Lung microvascular endothelial cell (primary cell): ENCODE results near the gene MINK1. TPM values are rescaled to one million over a fixed set of nuclear protein-coding genes. Genes with fewer than 3 reads are reported as not detected.

Experiments
- DNase-seq, 2 donors: peaks; one replicate each; pipeline versions ENCODE4 v3.0.0 to v3.0.0-alpha.2; 2010; ENCODE audit warnings: low read depth in 2 of 2
- total RNA-seq: library from RNA; depleted of rRNA; stranded (reverse); fragments of >200 nt; gene quantifications from 2 replicates; pipeline ENCODE4 v1.2.1, GENCODE V29; 2014

Gene MINK1
- total RNA-seq, 1 donor from 2014 or later: 26.0 TPM

DNA sequence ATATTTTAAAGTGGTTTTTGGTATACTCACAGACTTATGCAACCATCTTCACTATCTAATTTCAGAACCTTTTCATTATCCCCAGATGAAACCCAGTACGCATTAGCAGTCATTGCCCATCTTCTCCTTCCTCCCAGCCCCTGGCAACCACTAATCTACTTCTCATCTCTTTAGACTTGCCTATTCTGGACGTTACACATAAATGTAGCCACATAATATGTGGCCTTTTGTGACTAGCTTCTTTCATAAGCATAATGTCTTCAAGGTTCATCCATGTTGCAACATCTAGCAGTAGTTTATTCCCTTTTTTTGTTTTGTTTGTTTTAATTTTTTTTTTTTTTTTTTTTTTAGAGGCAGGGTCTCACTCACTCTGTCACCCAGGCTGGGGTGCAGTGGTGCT lies 37.7 kb downstream of the MINK1 start:
- DNase-seq: no peak

DNA sequence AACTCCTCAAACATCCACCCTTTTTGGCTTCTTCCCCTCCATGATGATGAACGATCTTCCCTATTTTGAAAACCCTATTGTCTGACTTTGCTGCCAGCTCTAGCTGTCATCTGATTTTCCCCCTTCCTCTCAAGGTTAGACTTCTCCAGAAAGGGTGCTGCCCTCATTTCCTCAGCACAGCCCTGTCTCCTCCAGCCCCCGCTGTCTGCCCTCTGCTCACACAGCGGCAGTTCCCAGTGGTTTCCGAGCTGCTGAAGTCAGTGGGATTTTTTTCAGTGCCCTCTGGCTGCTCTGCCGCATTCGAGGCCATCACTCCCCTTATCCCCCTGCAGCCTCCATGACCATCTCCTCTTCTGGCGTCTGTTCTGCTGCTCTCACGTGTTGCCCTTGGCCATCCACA lies 39.6 kb downstream of the MINK1 start:
- DNase-seq: peak; percentile 59 to 72

DNA sequence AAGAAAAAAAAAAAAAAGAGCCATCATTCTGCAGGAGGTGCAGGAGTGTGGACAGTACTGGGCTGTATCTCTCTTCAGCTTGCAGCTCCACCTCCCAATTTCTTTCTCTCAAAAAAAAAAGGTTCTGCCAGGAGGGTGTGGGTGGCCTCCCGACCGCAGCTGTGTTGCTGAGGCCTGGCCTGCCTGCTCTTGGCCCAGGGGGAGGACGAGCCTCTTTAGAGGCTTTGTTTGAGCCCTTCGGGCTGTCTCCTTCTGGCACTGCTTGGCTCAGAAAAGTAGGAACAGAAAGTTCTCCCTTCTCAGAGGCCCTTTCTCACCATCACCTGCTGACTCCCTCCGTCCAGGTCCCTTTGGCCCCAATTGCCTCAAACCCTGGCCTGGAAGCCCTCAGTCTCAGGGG lies 43.9 kb downstream of the MINK1 start:
- no peak for DNase-seq

DNA sequence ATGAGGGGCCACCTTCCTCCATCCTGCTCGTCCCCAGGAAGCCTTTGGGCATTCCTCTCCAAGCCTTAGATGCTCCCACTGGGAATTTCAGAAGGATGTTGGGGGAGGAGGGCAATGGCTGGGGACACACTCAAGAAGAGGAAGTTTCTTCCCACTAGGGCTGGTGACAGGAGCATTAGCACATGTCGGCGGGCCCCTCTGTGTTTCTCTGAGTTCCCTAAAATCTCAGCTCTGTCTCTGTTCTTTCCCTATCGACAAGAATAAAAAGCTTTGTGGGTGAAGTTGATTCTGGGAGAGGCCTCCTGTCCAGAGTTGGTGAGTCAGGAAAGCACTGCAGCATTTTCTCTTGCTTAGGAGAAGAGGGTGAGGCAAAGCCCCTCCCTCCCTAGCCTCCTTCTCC lies 46.5 kb downstream of the MINK1 start:
- no peak for DNase-seq

DNA sequence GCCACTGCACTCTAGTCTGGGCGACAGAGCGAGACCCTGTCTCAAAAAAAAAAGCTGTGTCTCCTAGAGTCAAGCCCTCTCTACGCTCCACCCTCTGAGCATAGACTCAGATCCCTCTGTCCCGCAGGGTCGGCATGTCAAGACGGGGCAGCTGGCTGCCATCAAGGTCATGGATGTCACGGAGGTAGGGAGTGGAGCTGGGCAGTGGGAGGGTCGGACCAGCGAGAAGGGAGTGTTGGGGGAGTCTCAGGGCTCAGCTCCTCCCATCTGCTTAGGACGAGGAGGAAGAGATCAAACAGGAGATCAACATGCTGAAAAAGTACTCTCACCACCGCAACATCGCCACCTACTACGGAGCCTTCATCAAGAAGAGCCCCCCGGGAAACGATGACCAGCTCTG lies 47.7 kb downstream of the MINK1 start:
- DNase-seq: no peak

DNA sequence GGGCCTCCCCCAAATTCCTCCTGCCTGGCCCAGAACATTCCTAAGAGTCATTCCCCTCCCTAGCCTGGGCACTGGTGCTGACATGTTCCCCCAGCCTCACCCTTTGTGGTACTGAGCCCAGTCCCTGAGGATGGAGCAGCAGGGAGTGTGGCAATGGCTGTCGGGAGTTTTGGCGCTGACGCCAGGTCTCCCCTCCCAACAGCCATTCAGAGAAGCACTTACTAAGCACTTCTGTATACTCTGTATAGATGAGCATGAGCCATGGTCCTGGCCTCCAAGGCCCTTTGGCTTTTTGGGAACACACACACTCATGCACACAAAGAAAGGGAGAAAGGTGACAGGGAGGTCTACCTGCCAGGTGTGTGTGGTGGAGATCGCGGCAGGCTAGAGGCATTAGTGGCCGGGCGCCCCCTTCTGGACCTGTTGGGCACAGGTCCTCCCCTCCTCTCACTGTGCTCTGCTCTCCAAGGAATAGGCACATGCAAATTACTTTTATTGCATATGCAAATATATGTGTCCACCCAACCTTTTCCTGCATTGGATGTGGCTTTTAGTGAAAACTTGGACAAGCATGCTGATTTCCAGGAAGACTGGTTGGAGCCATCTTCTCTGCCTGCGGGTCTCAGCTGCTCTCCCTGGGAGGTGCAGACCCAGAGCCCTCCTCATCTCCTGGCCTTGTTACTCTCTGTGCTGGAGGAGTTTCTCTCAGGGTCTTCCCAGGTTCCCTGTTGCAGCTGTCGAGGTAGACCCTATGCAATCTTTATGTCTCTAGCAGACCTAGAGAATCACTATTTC lies 48.8 kb downstream of the MINK1 start:
- peak; percentile 43 to 72 for DNase-seq

DNA sequence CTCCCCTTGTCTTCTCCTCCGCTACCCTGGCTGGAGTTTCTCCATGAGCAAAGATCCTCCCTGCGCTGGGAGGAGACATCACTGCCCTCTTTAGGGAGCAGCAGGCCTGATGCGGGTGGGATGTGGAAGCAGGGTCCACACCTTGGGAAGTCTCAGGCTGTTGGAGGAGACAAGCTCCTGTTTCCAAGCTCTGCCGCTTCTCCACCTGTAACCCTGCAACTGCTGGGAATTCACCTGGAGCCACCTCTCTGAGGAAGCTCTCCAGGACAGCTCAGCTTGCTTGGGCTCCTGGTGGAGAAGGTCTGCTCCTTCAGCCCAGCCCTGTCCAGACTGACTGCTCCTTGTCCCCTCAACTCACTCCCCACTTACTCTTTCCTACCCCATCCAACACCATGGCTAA lies 51.3 kb downstream of the MINK1 start:
- no peak for DNase-seq

DNA sequence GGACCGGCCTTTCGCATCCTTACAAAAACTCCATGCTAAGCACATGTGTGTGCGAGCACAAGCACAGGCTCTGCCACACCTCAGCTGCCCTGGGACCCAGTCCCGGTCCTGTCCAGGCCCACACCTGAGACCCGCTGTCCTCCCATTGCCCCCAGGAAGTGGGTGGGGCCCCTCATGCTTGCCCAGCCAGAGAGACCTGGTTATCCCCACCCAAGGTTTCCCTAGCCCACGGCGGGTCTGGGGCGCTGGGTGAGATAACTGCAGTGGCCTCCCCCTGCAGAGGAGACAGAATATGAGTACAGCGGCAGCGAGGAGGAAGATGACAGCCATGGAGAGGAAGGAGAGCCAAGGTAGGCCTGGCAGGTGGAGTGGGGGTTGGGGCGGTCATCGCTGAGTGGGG lies 53.7 kb downstream of the MINK1 start:
- no peak for DNase-seq

DNA sequence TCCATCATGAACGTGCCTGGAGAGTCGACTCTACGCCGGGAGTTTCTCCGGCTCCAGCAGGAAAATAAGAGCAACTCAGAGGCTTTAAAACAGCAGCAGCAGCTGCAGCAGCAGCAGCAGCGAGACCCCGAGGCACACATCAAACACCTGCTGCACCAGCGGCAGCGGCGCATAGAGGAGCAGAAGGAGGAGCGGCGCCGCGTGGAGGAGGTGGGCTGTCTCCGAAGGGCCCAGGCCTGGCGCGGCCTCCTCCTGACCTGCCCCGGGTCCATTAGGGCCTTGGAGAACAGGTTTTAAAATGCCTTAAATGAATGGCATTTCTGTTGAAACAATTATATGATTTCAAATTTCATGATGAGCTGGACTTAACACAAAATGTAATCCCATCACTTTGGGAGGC lies 54.4 kb downstream of the MINK1 start:
- no peak for DNase-seq

DNA sequence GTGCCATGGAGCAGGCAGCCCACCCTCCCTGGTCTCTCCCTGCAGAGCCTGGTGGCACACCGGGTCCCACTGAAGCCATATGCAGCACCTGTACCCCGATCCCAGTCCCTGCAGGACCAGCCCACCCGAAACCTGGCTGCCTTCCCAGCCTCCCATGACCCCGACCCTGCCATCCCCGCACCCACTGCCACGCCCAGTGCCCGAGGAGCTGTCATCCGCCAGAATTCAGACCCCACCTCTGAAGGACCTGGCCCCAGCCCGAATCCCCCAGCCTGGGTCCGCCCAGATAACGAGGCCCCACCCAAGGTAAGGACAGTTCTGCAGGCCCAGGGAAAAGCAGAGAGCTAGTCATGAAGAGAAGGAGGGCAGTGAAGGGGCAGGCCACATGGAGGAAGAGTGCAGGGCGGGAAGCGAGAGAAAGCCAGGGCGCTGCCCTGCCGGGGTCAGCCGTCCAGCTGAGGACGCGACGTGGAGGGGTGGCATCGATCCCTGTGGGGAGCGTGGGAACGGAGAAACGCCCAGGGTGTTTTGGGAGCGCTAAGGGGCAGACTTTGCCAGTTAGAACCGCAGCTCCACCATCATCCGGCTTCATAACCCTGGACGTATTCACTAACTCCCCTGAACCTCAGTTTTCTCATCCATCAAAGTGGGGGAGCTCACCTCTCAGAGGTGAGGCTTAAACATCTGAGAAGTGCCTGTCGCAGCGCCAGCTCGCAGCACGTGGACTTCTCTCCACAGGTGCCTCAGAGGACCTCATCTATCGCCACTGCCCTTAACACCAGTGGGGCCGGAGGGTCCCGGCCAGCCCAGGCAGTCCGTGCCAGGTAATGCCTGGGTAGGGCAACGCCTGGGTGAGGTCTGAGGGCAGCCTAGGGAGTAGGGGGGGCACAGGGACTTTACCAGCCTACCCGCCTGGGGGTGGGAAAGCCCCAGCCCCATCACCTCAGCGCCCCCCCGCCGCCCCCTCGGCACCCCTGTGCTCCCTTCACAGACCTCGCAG lies 58.6 kb downstream of the MINK1 start:
- DNase-seq: no peak

DNA sequence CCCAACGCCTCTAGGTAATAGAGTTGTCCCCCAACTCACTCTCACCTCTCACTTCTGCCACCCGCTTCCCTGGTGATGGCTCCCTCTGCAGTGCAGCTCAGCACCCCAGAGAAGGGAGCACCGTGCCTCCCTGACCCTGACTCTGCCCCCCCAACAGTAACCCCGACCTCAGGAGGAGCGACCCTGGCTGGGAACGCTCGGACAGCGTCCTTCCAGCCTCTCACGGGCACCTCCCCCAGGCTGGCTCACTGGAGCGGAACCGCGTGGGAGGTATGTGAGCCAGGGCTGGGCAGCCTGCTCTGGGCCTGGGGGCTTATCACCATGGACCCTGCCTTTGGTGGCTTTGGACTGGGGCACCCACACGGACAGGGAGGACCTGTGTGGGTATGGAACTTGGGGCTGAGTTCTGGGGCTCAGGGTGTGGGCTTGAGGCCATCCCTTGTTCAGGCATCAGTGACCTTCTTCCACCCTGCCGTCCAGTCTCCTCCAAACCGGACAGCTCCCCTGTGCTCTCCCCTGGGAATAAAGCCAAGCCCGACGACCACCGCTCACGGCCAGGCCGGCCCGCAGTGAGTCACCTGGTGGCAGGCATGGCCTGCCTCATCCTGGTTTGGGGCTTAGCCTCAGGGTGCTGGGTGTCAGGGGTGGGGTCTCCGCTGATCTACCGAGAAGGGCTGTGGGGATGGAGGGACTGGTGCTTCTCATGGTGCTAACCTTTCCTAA lies 59.5 kb downstream of the MINK1 start:
- DNase-seq: no peak

DNA sequence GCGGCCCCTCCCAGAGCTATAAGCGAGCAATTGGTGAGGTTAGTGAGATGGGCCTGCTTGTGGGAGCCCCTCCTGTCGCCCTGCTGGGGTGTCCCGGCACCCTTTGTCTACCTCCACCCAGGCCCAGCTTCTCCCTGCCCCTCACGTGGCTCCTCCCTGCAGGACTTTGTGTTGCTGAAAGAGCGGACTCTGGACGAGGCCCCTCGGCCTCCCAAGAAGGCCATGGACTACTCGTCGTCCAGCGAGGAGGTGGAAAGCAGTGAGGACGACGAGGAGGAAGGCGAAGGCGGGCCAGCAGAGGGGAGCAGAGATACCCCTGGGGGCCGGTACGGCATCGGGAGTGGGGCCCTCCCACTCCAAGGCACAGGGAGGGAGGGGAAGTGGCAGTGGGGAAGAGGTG lies 60.1 kb downstream of the MINK1 start:
- no peak for DNase-seq

DNA sequence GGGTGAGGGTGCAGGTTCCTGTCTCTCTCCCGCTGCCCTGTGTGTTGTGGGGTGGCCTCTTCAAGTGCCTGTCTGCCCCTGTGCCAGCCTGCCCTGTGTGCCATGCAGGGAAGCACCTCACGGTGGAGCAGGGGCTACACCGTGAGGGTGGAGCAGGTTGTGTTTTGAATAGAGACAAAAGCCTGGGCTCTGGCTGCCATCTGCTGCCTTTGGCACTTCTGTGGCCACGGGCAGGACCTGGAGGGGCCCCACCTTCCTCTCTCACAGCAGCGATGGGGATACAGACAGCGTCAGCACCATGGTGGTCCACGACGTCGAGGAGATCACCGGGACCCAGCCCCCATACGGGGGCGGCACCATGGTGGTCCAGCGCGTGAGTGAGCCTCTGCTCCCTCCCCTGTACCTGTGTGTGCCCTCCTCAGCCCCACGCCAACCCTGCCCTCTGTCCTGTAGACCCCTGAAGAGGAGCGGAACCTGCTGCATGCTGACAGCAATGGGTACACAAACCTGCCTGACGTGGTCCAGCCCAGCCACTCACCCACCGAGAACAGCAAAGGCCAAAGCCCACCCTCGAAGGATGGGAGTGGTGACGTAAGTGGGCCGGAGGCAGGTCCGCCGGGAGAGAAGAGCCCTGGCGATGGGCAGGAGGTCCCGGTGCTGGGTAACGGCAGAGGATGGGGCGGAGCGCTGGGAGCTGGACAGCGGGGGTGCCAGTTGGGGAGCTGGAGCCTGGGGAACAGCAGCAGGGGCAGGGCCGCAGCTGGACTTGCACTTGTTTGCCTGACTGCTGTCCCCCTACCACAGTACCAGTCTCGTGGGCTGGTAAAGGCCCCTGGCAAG lies 60.8 kb downstream of the MINK1 start:
- DNase-seq: no peak

DNA sequence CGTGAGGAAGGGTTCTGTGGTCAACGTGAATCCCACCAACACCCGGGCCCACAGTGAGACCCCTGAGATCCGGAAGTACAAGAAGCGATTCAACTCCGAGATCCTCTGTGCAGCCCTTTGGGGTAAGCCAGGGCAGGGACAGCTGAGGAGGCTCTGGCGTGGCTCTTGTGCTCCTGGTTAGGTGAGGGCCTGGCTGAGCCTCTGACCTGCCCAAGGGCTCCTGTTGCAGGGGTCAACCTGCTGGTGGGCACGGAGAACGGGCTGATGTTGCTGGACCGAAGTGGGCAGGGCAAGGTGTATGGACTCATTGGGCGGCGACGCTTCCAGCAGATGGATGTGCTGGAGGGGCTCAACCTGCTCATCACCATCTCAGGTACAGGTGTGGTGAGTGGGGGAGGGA lies 62.0 kb downstream of the MINK1 start:
- no peak for DNase-seq

DNA sequence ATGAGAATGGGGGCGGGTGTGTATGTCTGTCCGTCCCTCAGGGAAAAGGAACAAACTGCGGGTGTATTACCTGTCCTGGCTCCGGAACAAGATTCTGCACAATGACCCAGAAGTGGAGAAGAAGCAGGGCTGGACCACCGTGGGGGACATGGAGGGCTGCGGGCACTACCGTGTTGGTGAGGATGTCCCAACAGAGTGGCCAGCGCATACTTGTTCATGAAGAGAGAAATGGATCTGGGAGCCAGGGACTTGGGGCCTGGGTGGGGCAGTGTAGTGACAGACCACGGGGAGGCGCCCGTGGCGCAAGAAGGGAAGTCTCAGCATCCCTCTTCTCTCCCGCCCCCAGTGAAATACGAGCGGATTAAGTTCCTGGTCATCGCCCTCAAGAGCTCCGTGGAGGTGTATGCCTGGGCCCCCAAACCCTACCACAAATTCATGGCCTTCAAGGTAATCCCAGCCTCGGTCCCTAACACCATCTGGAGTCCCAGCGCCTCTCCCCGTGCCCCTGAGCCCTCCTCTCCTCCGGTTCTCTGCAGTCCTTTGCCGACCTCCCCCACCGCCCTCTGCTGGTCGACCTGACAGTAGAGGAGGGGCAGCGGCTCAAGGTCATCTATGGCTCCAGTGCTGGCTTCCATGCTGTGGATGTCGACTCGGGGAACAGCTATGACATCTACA lies 62.7 kb downstream of the MINK1 start:
- no peak for DNase-seq

DNA sequence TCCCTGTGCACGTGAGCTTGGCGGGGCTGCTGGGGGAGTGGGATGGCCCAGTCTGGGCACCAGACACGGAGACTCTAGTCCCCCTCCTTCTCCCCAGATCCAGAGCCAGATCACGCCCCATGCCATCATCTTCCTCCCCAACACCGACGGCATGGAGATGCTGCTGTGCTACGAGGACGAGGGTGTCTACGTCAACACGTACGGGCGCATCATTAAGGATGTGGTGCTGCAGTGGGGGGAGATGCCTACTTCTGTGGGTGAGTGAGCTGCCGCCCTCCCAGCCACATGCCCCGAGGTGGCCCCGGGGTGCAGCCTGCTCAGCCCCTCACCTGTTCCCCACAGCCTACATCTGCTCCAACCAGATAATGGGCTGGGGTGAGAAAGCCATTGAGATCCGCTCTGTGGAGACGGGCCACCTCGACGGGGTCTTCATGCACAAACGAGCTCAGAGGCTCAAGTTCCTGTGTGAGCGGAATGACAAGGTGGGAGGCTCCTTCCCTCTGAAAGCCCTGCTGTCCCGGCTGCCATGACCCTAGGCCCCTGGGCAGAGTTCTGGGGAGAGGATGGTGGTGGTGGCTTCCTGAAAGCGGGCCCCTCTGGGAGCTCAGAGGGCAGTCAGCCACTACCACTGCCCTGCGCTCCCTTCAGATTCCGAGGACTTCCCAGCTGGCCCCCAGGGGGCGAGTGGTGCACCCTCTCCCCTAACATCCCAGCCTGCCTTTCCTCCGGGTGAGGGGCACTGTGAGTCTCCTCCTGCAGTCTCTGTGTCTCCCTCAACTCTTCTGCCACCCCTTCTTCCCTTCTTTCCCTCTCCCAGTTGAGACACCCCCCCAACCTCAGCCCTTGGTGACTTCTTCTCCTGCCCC lies 63.4 kb downstream of the MINK1 start:
- DNase-seq: no peak

DNA sequence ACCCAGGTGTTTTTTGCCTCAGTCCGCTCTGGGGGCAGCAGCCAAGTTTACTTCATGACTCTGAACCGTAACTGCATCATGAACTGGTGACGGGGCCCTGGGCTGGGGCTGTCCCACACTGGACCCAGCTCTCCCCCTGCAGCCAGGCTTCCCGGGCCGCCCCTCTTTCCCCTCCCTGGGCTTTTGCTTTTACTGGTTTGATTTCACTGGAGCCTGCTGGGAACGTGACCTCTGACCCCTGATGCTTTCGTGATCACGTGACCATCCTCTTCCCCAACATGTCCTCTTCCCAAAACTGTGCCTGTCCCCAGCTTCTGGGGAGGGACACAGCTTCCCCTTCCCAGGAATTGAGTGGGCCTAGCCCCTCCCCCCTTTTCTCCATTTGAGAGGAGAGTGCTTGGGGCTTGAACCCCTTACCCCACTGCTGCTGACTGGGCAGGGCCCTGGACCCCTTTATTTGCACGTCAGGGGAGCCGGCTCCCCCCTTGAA lies 64.1 kb downstream of the MINK1 start:
- no peak for DNase-seq

DNA sequence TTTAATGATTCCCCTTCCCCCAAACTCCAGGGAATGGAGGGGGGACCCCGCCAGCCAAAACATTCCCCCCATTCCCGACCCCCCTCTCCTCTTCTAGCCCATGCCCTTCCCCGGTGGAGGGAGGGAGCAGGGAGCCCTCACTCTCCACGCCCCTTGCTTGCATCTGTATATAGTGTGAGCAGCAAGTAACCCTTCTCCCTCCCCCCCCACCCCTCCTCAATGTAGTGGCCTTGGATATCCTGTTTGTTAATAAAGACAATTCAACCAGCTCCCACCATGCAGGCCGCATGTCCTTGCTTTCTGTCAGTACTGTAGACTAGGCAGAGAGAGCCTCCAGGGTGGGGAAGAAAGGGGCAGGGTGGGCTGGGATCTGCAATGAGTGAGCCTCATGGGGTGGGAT lies 64.6 kb downstream of the MINK1 start:
- DNase-seq: no peak

DNA sequence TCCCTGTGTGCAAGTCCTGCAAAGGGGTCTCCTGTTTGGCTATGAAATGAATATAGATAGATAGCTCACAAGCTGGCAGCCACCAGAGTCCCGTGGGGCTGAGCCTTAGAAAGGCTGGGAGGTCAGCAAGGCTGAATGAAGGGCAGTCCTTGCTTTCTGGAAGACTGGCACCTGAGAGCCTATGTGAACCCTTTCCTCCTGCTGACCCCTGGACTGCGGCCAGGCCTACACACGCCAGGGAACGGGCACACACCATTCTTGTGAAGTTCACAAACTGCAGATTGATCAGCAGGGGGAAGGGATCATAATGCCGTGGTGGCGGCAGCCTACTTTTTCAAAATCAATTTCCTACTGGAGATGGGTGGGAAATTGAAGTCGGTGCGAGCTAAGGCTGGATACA lies 65.2 kb downstream of the MINK1 start:
- DNase-seq: no peak
